ENCODE measurements around the gene PAK1.
A peak's percentile ranks its signal among the peaks of the same experiment; 100 is the strongest.

PAK1 gene

DNA sequence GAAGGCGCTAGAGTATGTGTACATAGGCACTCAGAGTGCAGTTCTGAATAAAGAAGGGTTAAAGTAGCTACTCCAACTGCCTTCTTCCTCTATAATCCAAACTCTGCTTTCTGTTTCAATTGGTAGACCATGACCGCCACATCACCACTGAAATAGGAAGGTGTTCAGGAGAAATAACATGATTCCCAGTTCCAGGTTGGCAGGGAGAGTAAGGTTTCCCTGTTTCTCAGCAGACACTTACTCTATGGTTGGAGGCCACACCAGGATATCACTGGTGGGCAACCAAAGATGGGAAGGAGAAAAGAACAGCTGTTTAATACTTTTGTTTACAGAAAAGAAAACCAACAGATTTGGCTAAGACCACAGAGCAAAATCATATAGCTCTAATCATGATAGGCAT lies 37.9 kb downstream of the PAK1 start:
- no peak for DNase-seq (ENCODE audit: low spot score)

DNA sequence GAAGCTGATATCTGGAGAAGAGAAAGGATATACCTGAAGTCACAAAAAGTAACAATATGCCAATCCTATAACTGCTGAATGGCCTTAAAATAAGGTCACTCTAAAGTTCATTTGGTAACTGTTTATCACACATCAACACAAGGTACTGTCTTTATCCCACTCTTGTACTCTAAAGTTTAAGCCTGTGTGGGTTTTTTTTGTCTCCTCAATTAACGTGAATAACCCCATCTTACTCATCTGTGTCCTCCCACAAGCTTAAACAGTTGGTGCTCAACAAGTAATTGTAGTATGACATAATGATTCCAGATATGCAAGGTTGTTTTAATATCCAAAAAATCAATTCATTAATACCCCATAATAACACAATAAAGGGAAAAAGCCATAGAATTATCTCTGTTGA lies 42.1 kb downstream of the PAK1 start:
- DNase-seq (ENCODE audit: low spot score), result no peak

GRCh38 chr11:77428598-77428997 lies 45.3 kb downstream of the PAK1 start:
- DNase-seq (ENCODE audit: low spot score), result no peak

DNA sequence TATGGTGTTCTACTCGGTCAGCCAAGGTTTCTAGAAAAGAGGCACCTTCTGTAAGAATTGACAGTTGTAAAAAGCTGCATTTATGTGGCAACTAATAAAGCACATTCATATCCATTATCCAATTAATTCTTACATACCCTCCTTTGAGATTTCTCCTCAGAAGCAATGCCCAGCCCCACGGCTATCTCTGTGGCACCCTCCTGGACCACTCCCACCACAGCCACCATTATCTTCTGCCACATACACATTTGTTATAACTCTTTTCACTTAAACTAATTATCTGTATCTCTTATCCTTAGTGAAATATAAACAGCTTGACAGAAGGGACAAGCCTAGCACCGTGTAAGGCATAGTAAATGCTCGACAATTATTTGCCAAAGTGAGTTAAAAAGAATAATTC lies 48.5 kb downstream of the PAK1 start:
- DNase-seq (ENCODE audit: low spot score), result no peak

GRCh38 chr11:77424644-77425043 lies 49.2 kb downstream of the PAK1 start:
- no peak for DNase-seq (ENCODE audit: low spot score)

GRCh38 chr11:77423624-77424023 lies 50.3 kb downstream of the PAK1 start:
- DNase-seq (ENCODE audit: low spot score), result no peak

DNA sequence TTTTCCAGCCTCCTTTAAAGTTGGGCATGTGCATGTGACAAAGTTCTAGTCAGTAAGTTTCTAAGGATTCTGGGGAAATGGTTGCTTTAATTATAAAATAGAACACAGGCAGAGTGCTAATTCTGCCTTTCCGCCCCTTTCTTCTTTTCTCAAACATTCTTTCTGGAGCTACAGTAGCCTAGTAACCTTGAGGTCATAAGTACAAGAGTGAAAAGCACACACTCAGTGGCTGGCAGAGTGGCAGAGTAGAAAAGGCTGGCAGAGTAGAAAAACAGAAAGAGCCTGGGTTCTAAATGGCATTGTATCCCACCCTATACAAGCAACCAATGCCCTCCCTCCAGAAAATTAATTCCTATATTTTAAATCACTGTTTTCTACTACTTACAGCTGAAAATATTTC lies 51.2 kb downstream of the PAK1 start:
- DNase-seq (ENCODE audit: low spot score), result no peak

- no peak for DNase-seq (ENCODE audit: low spot score)
These were observed 52.7 kb downstream of the PAK1 start for GRCh38 chr11:77421041-77421723.

GRCh38 chr11:77418971-77419597 lies 54.8 kb downstream of the PAK1 start:
- no peak for DNase-seq (ENCODE audit: low spot score)

GRCh38 chr11:77418155-77418970 lies 55.5 kb downstream of the PAK1 start:
- no peak for DNase-seq (ENCODE audit: low spot score)

GRCh38 chr11:77416357-77416756 lies 57.5 kb downstream of the PAK1 start:
- no peak for DNase-seq (ENCODE audit: low spot score)

DNA sequence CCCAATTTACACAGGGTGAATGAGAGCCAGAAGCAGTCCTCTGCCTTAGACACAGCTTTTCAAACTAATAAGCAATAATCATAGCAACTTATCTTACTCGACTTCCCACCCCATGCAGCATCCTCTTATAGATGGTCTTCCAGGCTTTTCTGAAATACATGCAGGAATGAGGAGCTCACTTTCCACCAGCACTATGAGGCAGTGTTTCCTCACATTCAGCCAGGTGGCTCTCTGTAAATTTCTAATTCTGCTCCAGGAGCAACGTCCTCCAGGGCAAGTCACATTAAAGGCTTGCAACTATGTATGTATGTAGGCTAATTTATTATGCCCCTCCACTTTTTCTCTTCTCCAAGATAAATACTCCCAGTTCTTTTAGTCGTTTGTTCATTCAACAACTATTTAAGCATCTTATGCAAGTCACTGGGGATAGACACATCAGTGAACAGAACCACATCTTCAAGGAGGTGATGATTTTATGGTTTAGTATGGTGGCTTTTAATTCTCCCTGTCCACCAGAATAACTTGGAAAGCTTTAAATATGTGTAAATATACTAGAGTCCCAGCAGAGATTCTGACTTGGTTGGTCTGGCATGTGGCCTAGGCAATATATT lies 59.9 kb downstream of the PAK1 start:
- no peak for DNase-seq (ENCODE audit: low spot score)

DNA sequence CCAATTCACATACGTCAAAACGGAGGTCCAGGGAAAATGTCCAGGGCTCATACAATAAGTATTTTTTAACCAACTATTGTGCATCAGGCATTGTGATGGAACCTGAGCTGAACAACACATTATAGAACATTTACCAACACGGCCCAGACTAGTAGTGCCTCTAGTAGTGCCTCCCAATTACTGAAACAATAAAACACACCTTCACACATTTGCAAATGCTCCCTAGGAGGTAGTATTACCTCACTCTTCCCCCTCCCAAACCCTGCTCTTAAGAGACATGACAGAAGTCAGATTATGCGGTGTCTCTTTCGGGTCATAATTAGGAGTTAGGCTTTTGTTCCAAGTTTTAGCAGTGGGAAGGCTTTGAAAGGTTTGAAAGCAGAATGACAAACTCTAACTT lies 61.1 kb downstream of the PAK1 start:
- DNase-seq (ENCODE audit: low spot score), result no peak

GRCh38 chr11:77411717-77412441 lies 62.0 kb downstream of the PAK1 start:
- DNase-seq (ENCODE audit: low spot score), result peak; percentile 84

GRCh38 chr11:77411137-77411707 lies 62.7 kb downstream of the PAK1 start:
- no peak for DNase-seq (ENCODE audit: low spot score)

GRCh38 chr11:77410076-77410827 lies 63.6 kb downstream of the PAK1 start:
- DNase-seq (ENCODE audit: low spot score), result no peak

DNA sequence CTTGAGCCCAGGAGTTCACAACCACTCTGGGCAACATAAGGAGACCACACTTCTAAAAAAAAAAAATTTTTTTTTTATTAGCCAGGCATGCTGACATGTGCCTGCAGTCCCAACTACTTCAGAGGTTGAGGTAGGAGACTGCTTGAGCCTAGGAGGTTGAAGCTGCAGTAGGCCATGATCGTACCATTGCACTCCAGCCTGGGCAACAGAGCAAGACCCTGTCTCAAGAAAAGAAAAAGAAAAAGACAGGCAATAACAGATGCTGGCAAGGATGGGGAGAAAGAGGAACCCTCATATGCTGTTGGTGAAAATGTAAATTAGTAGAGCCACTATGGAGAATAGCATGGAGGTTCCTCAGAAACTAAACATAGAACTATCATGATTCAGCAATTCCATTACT lies 64.8 kb downstream of the PAK1 start:
- DNase-seq (ENCODE audit: low spot score), result no peak

- no peak for DNase-seq (ENCODE audit: low spot score)
These were observed 66.3 kb downstream of the PAK1 start for GRCh38 chr11:77407613-77408012.

DNA sequence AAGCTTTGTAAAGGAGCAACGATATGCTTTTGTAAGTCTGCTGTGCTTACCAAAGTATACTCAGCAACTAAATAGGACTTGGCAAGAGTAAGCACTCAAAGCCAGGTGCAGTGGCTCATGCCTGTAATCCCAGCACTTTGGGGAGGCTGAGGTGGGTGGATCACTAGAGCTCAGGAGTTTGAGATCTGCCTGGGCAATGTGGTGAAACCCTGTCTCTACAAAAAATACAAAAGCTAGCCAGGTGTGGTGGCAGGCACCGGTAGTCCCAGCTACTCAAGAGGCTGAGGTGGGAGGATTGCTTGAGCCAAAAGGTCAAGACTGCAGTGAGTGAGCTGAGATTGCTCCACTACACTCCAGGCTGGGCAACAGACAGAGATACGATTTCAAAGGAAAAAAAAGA lies 67.5 kb downstream of the PAK1 start:
- DNase-seq (ENCODE audit: low spot score), result no peak

DNA sequence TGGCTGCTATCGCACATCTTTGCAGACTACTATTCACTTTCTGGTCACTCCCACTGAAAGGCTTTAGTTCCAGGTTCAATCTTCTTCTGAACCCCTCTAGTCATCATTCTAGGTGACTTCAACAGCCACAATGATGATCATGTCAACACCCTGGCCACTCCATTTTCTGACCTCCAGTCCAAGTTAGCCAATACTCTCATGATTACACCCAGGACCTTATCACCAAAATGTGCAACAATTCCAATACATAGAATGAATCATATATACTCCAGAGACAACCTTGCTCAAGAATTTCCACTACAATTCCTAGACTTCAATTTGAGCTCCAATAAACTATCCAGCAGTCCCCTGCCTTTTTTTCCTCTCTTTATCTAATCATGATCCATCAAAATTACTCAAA lies 70.7 kb downstream of the PAK1 start:
- DNase-seq (ENCODE audit: low spot score), result no peak

DNA sequence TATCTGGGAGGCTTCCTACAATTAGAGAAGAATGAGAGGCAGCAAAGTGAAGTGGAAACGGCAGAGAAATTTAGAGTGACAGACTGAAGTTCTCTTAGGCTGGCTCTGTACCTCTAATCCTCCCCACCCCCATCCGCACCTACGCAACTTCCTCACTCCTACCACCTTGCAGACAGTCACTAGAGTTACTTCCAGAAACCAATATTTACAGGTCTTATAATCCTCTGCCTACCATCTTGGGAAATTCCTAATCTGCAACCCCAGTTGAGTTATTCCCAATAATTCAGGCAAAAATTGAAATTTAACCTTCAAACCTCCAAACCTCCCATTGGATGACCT lies 71.7 kb downstream of the PAK1 start:
- DNase-seq (ENCODE audit: low spot score), result peak; percentile 47
